HCT116 (cell line): Measurements from ENCODE around the gene STK38L. TPM values are rescaled to one million over a fixed set of nuclear protein-coding genes. Genes with fewer than 3 reads are reported as not detected.

Source experiments
- ATAC-seq: fragments of 200-7000 bp; cut with Tn5 transposase; 2 replicates; pipeline ENCODE4 v1.9.1; 2020; ENCODE audit warnings: mild to moderate bottlenecking, moderate library complexity
- BruUV-seq: library from RNA; stranded (reverse); fragments of 400-500 nt; replicated peaks from 2 replicates; lab custom pipeline; 2021; lab: Mats Ljungman, UMichigan
- CTCF ChIA-PET: fragments of 300-600 bp; sonication (Branson Sonifier 250); formaldehyde crosslinking; loops from one replicate; lab custom pipeline; 2021; ENCODE audit warnings: antibody characterized with exemption; lab: Charles Lee
- POLR2A ChIA-PET: fragments of 300-600, 350-600 bp; sonication (Branson Sonifier 250); formaldehyde crosslinking; loops from one replicate; lab custom pipeline; 2021; ENCODE audit warnings: antibody characterized with exemption; lab: Charles Lee
- RAD21 ChIA-PET, 2 experiments: fragments of 300-600 bp; sonication (Branson Sonifier 250); formaldehyde crosslinking; loops; one replicate each; lab custom pipeline; 2023; ENCODE audit warnings: low total read pairs in 2 of 2; ENCODE audit not compliant: uncharacterized antibody in 2 of 2, unreplicated experiment in 2 of 2, low non-redundant PET in 1 of 2; lab: Charles Lee
- DNase-seq: peaks from one replicate; pipeline ENCODE4 v3.0.0-alpha.2; 2010; ENCODE audit warnings: low read depth, low spot score
- H2AFZ ChIP-seq: fragments of 200-600 bp; shearing (Covaris generic), sonication (generic); 2 replicates; pipeline ENCODE4 v1.6.1; 2017; ENCODE audit warnings: low read depth, mixed run types, mixed read lengths, antibody characterized with exemption, low read length; ENCODE audit not compliant: poor library complexity, severe bottlenecking
- H3K27ac ChIP-seq: 2 replicates; pipeline ENCODE4 v1.5.1; 2012; ENCODE audit warnings: low read depth, low read length
- H3K27me3 ChIP-seq: fragments of 200-600 bp; sonication (generic); 2 replicates; pipeline ENCODE4 v1.6.1; 2016; ENCODE audit warnings: mixed run types, low read length, mixed read lengths; ENCODE audit not compliant: insufficient read depth
- H3K36me3 ChIP-seq, 2 experiments: fragments of 200-500 bp in 1 of 2; fragments of 200-600 bp in 1 of 2; sonication (Bioruptor generic) in 1 of 2; sonication (generic) in 1 of 2; 2 replicates each; pipeline versions ENCODE4 v1.5.1 to v1.6.1; 2014 to 2016; ENCODE audit warnings: low read length in 2 of 2, inconsistent platforms in 1 of 2, mixed read lengths in 1 of 2, mixed run types in 1 of 2; ENCODE audit not compliant: insufficient read depth in 2 of 2, control insufficient read depth in 1 of 2
- H3K4me1 ChIP-seq, 2 experiments: fragments of 200-600 bp in 1 of 2; sonication (generic) in 1 of 2; 2 replicates each; pipeline versions ENCODE4 v1.5.1 to v1.6.1; 2012 to 2017; ENCODE audit warnings: low read length in 2 of 2, inconsistent platforms in 1 of 2, mild to moderate bottlenecking in 1 of 2, mixed read lengths in 1 of 2, mixed run types in 1 of 2, moderate library complexity in 1 of 2; ENCODE audit not compliant: insufficient read depth in 2 of 2, control insufficient read depth in 1 of 2
- H3K4me2 ChIP-seq: fragments of 200-600 bp; sonication (generic); 2 replicates; pipeline ENCODE4 v1.6.1; 2017; ENCODE audit warnings: mixed run types, low read length, mixed read lengths
- H3K4me3 ChIP-seq, 2 experiments: fragments of 200-600 bp in 1 of 2; sonication (generic) in 1 of 2; replicated peaks in 1 of 2; 2 replicates each; pipeline ENCODE4 v1.5.1; 2011 to 2016; ENCODE audit warnings: low read length in 2 of 2, control low read depth in 1 of 2, low read depth in 1 of 2, mild to moderate bottlenecking in 1 of 2, mixed read lengths in 1 of 2, mixed run types in 1 of 2
- H3K79me2 ChIP-seq: fragments of 200-600 bp; sonication (generic); 2 replicates; pipeline ENCODE4 v1.6.1; 2017; ENCODE audit warnings: mild to moderate bottlenecking, mixed run types, low read length, moderate library complexity, mixed read lengths; ENCODE audit not compliant: insufficient read depth
- H3K9ac ChIP-seq: fragments of 200-600 bp; sonication (generic); 2 replicates; pipeline ENCODE4 v1.6.1; 2016; ENCODE audit warnings: low read length, mixed read lengths
- H3K9me2 ChIP-seq: fragments of 200-600 bp; sonication (generic), shearing (Covaris generic); 2 replicates; pipeline ENCODE4 v1.6.1; 2017; ENCODE audit warnings: mixed run types, mild to moderate bottlenecking, moderate library complexity; ENCODE audit not compliant: insufficient read depth
- H3K9me3 ChIP-seq, 2 experiments: fragments of 200-500 bp in 1 of 2; fragments of 200-600 bp in 1 of 2; sonication (Bioruptor generic) in 1 of 2; sonication (generic) in 1 of 2; 2 replicates each; pipeline ENCODE4 v1.6.1; 2014 to 2017; ENCODE audit warnings: low read length in 2 of 2, mixed read lengths in 2 of 2, inconsistent platforms in 1 of 2, low read depth in 1 of 2, mild to moderate bottlenecking in 1 of 2, mixed run types in 1 of 2, moderate library complexity in 1 of 2; ENCODE audit not compliant: control insufficient read depth in 1 of 2, insufficient read depth in 1 of 2
- H4K20me1 ChIP-seq: fragments of 200-600 bp; sonication (generic), shearing (Covaris generic); 2 replicates; pipeline ENCODE4 v1.6.1; 2017; ENCODE audit warnings: mixed run types, mild to moderate bottlenecking, moderate library complexity; ENCODE audit not compliant: insufficient read depth
- CBX3 ChIP-seq: IDR thresholded peaks from 2 replicates; pipeline ENCODE4 v1.6.1; 2012; ENCODE audit warnings: low read depth
- ELF1 ChIP-seq: IDR thresholded peaks from 2 replicates; pipeline ENCODE4 v1.6.1; 2012; ENCODE audit warnings: low read depth, borderline replicate concordance
- EZH2 ChIP-seq: fragments of 200-600 bp; sonication (generic); IDR thresholded peaks from 2 replicates; pipeline ENCODE4 v1.6.1; 2017; ENCODE audit warnings: antibody characterized with exemption, mixed run types
- EZH2phosphoT487 ChIP-seq: fragments of 200-600 bp; IDR thresholded peaks from 2 replicates; pipeline ENCODE4 v1.6.1; 2018; ENCODE audit warnings: antibody characterized with exemption, borderline replicate concordance
- POLR2A ChIP-seq: IDR thresholded peaks from 2 replicates; pipeline ENCODE4 v1.7.0; 2011; ENCODE audit warnings: borderline replicate concordance; ENCODE audit not compliant: insufficient read depth, insufficient read length; ENCODE audit errors: extremely low read depth
- SIN3A ChIP-seq: IDR thresholded peaks from 2 replicates; pipeline ENCODE4 v1.6.1; 2012; ENCODE audit warnings: low read depth
- SP1 ChIP-seq: IDR thresholded peaks from 2 replicates; pipeline ENCODE4 v1.6.1; 2012; ENCODE audit warnings: low read depth
- YY1 ChIP-seq: IDR thresholded peaks from 2 replicates; pipeline ENCODE4 v1.6.1; 2011; ENCODE audit warnings: low read length, low read depth, moderate library complexity, mild to moderate bottlenecking; ENCODE audit not compliant: insufficient replicate concordance; ENCODE audit errors: extremely low read depth
- intact Hi-C: fragments of 100-400 bp; cut with micrococcal nuclease; formaldehyde crosslinking; loops from 2 replicates; pipeline ENCODE4 v1.10.0; 2022
- total RNA-seq: library from RNA; stranded (reverse); gene quantifications from one replicate; pipeline ENCODE4 v1.2.1, GENCODE V29; 2021; ENCODE audit not compliant: unreplicated experiment
- TF ChIP-seq, protein P1 (sequence below), 3 experiments: fragments of 200-600 bp in 1 of 3; sonication (generic) in 1 of 3; IDR thresholded peaks in 2 of 3; conservative IDR thresholded peaks in 1 of 3; 2 replicates each; pipeline ENCODE4 v1.5.1; 2012 to 2017; ENCODE audit warnings: low read depth in 2 of 3, low read length in 2 of 3, antibody characterized with exemption in 1 of 3, borderline replicate concordance in 1 of 3, control low read depth in 1 of 3, mild to moderate bottlenecking in 1 of 3, mixed read lengths in 1 of 3, mixed run types in 1 of 3, moderate library complexity in 1 of 3; ENCODE audit not compliant: insufficient read depth in 1 of 3

STK38L gene
- total RNA-seq, 1 experiment from 2014 or later = 23.9 TPM

DNA sequence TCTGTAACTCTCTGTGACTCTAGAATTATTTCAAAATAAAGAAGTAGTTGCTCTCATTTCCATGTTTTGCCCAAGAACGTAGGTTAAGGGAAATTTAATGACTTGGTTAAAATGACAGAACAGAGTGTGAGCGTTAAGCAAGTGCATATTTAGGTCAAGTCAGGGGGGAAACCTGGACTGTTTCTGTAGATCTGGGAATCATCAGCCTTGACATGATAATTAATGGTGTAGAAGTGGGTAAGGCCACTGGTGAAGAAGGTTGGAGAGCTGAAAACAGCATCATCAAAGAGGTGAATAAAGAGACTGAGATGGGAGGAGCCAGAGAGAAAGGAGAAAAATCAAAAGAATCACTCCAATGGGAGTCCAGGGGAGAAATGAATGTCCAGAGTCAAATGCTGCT lies 49.4 kb upstream of the STK38L start (continued):
- TF ChIP-seq, protein P1, sequence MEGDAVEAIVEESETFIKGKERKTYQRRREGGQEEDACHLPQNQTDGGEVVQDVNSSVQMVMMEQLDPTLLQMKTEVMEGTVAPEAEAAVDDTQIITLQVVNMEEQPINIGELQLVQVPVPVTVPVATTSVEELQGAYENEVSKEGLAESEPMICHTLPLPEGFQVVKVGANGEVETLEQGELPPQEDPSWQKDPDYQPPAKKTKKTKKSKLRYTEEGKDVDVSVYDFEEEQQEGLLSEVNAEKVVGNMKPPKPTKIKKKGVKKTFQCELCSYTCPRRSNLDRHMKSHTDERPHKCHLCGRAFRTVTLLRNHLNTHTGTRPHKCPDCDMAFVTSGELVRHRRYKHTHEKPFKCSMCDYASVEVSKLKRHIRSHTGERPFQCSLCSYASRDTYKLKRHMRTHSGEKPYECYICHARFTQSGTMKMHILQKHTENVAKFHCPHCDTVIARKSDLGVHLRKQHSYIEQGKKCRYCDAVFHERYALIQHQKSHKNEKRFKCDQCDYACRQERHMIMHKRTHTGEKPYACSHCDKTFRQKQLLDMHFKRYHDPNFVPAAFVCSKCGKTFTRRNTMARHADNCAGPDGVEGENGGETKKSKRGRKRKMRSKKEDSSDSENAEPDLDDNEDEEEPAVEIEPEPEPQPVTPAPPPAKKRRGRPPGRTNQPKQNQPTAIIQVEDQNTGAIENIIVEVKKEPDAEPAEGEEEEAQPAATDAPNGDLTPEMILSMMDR (IDR thresholded peaks at IDR 0.05 in 2 of 3, conservative IDR thresholded peaks at IDR 0.05 in 1 of 3; ENCODE audit: borderline replicate concordance in 1 of 3, insufficient read depth in 1 of 3, low read depth in 2 of 3, low read length in 2 of 3) = no peak
- TF ChIP-seq EZH2phosphoT487 (no peak), POLR2A (no peak), SP1 (no peak), SIN3A (no peak), EZH2 (no peak)

DNA sequence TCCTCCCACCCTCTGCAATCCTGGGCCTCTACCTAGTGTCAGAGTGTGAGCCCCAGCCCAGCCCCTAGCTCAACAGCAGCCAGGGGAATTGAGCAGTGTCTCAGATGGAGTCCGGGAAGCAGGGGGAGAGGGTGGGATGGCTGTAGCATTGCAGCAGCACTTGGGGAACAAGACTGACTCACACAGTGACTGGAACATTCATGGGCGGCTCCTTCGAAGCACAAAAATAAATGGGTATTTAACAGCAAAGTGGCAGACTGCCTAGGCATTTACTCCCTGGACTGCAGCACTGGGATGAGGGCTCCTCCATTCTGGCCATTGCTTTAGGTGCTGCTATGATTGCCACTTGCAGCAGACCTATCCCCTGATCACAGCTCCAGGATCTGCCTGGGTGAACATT lies 46.0 kb upstream of the STK38L start:
- Histone ChIP-seq H3K4me1 (no peaks in the 10 kb centered on the region), H3K9ac (no peak overlapping the region), H3K9me2 (no peaks in the 10 kb centered on the region), H3K79me2 (no peaks in the 10 kb centered on the region), H3K4me2 (no peak overlapping the region), H4K20me1 (no peaks in the 10 kb centered on the region), H2AFZ (no peak overlapping the region), H3K4me3 (no peak overlapping the region), H3K27ac (no peak overlapping the region), H3K36me3 (no peaks in the 10 kb centered on the region), H3K27me3 (no peaks in the 10 kb centered on the region), H3K9me3 (no peaks in the 10 kb centered on the region)
- ChIA-PET CTCF (no interaction called here), POLR2A (no interaction called here), RAD21 (no interaction called here)
- BruUV-seq = no TSS peak
- intact Hi-C loops = no loop called here
- no peak for ATAC-seq
- TF ChIP-seq YY1 = no peak
- no peak for TF ChIP-seq EZH2
- no peak for TF ChIP-seq CBX3
- TF ChIP-seq ELF1 = no peak
- no peak for TF ChIP-seq EZH2phosphoT487
- DNase-seq = no peak
